ENCODE measurements around the gene THSD7A.
A peak's percentile ranks its signal among the peaks of the same experiment; 100 is the strongest.

THSD7A gene

GRCh38 chr7:11847336-11847735 lies 15.3 kb upstream of the THSD7A start:
- no peak overlapping the region for H3K27ac ChIP-seq
- TF ChIP-seq, protein P1, sequence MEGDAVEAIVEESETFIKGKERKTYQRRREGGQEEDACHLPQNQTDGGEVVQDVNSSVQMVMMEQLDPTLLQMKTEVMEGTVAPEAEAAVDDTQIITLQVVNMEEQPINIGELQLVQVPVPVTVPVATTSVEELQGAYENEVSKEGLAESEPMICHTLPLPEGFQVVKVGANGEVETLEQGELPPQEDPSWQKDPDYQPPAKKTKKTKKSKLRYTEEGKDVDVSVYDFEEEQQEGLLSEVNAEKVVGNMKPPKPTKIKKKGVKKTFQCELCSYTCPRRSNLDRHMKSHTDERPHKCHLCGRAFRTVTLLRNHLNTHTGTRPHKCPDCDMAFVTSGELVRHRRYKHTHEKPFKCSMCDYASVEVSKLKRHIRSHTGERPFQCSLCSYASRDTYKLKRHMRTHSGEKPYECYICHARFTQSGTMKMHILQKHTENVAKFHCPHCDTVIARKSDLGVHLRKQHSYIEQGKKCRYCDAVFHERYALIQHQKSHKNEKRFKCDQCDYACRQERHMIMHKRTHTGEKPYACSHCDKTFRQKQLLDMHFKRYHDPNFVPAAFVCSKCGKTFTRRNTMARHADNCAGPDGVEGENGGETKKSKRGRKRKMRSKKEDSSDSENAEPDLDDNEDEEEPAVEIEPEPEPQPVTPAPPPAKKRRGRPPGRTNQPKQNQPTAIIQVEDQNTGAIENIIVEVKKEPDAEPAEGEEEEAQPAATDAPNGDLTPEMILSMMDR (conservative IDR thresholded peaks at IDR 0.05): no peak
- no peak for TF ChIP-seq ZFX (IDR thresholded peaks at IDR 0.05)

DNA sequence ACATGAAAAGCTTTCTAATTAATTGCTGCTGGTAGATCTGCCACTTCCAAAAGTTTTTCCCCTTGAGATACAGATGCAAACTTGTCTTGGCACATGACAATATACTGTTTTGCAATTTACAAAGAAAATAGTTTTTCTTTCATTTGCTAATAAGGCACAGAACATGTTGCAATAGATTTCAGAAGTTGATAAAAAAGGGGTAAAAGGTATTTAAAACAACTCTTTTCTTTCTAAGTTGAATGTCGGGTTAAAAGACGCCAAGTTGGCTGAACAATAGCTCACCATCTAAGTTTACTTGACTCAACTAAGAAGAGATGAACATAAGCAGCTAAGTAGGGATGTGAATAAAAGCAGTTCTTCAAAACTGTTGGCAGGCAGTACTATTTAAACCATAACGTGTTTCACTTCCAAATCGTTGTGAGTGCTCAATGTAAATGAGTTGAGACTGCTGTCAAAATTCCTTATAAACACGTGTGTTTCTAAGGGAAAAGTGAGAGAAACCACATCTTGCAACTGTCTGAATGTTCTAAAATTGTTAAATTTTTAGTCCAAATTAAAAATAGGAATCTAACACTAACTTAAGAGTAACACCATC lies 14.5 kb upstream of the THSD7A start:
- TF ChIP-seq, protein P1 (conservative IDR thresholded peaks at IDR 0.05): no peak
- TF ChIP-seq ZFX (IDR thresholded peaks at IDR 0.05): no peak
- H3K27ac ChIP-seq: no peak overlapping the region

GRCh38 chr7:11843113-11843765 lies 11.2 kb upstream of the THSD7A start:
- no peak for TF ChIP-seq ZFX (IDR thresholded peaks at IDR 0.05)
- TF ChIP-seq, protein P1 (conservative IDR thresholded peaks at IDR 0.05): no peak
- no peak overlapping the region for H3K27ac ChIP-seq

DNA sequence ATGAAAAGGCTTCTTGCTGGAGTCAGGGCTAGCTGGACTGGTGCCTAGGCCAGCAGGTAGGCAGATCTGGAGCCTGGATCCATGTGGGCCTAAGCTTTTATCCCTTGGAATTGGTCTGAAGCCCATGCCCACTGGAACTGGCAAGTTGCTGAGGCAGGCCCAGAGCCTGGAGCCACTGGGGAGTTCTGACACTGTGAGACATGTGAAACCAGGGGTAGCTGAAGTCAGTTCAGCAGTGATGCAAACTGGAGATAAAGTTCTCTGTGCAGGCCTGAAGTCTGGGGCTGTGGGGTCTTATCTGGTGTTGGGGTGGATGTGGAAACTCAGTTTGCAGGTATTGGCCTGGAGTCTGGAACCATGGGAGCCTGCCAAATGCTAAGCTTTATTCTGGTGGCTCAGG lies 9.7 kb upstream of the THSD7A start:
- TF ChIP-seq ZFX (IDR thresholded peaks at IDR 0.05): no peak
- TF ChIP-seq, protein P1 (conservative IDR thresholded peaks at IDR 0.05): no peak
- no peak overlapping the region for H3K27ac ChIP-seq

- no peak overlapping the region for H3K27ac ChIP-seq
- TF ChIP-seq, protein P1 (conservative IDR thresholded peaks at IDR 0.05): peak; percentile 75
- TF ChIP-seq ZFX (IDR thresholded peaks at IDR 0.05): no peak
Measured at GRCh38 chr7:11835260-11835659, 3.3 kb upstream of the THSD7A start.

DNA sequence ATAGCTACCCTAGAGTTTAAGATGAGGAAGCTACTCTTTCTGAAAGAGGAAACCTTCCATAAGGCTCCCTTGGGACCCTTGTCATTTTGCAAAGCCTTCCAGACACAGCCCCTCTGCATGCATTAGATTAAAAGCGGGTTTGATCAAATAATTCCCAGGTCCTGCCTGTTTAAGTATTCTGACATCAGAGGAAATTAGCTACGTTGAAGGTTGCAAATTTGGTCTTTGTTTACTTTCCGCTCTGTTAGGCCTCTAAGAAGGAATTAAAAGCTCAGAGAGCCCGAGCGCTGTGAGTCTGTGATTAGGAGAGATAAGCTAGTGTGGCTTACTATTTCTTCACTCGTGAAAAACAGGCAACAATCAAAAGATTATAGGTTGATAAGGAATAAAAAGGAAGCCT lies 1.4 kb upstream of the THSD7A start:
- TF ChIP-seq, protein P1 (conservative IDR thresholded peaks at IDR 0.05): no peak
- no peak for TF ChIP-seq ZFX (IDR thresholded peaks at IDR 0.05)
- no peak overlapping the region for H3K27ac ChIP-seq

GRCh38 chr7:11831156-11831735 lies 752 bp downstream of the THSD7A start:
- H3K27ac ChIP-seq: peak overlapping the region; percentile 2; the same call in 1 of the 2 replicates
- TF ChIP-seq, protein P1 (conservative IDR thresholded peaks at IDR 0.05): no peak
- TF ChIP-seq ZFX (IDR thresholded peaks at IDR 0.05): no peak

Data from C4-2B (cell line).